ENCODE results near the gene CKAP5.

Gene CKAP5

DNA sequence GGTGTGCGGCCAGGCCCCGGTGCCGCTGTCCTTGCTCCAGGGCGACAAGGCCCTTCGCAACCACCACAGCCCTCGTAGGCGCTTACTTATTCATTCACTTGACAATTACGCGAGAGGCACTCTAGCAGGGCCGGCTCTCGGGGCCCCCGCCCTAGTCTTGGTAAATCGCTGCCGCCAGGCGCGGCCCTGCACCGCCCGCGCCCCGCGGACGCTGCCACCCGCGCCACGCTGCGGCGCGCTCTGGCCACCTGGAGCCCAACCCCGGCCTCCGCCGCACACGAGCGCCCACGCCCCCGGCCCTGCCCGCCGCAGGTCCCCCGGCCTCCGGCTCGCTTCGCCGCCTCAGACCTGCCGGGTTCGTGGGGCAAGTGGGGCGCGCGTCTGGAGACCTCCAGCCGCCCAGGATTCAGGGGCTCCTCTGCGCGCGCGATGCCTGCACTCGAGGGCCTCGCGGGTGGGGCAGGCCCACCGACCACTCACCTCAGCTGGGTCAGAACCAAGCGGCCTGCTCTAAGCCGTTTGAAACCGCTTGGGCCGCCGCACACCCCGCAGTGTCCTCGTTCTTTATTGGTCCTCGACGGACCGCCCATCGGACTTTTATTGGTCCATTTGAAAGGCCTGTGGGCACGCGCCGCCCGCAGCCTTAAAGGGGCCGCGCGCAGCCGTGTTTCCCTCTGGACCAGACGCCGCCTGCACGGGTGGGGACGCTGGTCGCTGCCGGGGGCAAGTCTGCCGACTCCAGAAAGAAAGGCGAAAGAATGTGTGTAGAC lies at the start of gene CKAP5:
Gene CKAP5, minus strand, starts transcription at position 541 of the 770 bp plus-strand sequence. CDS start 25,049 bp downstream, outside the sequence.
- peak; percentile 94 for DNase-seq

DNA sequence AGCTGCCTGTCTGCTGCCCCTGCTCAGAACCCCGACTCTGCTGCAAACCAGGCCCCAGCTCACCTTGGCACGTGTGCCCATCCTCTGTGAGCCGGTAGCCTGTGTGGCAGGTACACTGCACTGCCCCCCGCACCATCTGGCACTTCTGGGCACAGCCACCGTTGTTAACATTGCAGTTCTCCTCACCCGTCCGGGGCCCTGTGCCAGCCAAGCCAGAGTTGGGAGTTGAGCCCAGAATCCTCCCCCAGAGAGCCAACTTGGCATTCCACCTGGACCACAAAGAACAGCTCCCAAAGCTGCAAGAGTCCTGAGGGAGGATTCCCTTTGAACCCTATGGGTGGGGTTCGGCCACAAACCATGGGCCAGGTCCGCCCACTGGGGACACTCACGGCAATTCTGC lies 49.7 kb upstream of the CKAP5 start:
- DNase-seq: no peak

DNA sequence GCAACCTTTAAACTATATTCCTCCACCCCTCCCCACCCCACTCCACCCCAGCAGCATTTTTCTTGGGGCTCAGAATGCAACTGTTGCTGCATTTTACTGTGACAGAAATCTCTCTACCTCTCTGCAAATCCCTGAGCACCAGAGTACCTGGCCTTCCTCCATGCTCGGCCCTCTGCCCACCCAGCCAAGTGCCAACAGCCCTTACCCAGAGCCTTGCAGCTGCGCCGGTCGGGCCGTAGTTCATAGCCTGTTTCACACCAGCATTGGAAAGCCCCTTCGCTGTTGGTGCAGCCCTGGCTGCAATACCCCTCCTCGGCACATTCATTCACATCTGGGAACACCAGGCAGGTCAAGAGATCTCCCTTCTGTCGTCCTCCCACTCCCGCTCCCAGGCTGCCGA lies 48.9 kb upstream of the CKAP5 start:
- no peak for DNase-seq

DNA sequence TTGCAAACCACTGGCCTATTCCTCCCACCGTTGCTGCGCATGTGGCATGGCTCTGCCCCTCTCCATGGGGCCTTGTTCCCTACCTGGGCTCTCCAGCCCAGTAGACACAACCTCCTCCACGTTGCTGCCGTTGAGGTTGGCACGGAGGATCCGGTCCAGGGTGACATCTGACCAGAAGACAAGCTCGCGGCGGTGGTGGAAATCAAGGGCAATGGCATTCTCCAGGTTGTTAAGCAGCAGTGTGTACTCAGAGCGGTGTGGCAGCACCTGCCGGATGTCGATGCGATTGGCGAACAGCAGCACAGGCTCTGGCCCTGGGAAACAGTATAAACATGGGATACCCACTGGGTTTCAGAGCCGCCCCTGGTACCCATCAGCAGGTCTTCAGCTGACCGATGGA lies 48.4 kb upstream of the CKAP5 start:
- DNase-seq: no peak

DNA sequence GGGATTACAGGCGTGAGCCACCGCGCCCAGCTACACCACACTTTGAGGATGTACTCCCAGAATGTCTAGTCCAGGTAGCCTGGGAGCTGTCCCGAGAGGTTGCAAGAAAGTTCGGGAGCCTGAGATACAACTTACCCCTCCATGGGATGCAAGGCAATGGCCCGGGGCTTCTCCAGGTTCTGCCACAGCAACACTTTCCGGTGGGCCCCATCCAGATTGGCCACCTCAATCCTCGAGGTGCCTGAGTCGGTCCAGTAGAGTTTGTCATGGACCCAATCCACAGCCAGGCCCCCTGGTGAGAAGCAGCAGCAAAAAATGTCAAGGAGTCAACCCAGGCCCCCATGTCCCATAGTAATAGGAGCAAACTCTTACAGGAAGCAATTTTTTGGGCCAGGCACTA lies 46.8 kb upstream of the CKAP5 start:
- no peak for DNase-seq

DNA sequence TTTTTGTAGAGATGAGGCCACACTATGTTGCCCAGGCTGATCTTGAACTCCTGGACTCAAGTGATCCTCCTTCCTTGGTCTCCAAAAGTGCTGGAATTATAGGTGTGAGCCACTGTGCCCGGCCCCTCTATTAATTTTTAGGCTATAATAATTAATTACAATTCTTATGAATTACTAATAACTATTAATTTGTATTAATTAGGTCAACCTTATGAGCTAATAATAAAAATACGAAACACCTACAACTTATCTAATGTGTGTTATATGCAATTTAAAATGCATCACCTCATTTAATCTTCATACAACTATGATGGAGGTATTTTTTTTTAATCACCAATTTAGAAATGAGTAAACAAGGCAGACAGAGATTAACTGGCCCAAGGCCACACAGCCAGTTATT lies 46.0 kb upstream of the CKAP5 start:
- DNase-seq: no peak

DNA sequence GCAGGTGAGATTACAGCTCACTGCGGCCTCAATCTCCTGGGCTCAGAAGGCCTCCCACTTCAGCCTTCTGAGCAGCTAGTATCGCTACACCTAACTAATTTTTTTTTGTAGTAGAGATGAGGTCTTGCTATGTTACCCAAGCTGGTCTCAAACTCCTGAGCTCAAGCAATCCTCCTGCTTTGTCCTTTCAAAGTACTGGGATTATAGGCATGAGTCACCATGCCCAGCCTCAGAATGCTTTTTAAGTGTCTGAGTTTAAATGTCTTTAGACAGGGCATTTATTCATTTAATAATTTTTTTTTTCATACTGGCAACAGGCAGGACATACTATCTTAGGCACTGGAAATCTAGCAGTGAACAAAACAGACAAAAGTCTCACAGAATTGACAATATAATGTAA lies 44.6 kb upstream of the CKAP5 start:
- no peak for DNase-seq

DNA sequence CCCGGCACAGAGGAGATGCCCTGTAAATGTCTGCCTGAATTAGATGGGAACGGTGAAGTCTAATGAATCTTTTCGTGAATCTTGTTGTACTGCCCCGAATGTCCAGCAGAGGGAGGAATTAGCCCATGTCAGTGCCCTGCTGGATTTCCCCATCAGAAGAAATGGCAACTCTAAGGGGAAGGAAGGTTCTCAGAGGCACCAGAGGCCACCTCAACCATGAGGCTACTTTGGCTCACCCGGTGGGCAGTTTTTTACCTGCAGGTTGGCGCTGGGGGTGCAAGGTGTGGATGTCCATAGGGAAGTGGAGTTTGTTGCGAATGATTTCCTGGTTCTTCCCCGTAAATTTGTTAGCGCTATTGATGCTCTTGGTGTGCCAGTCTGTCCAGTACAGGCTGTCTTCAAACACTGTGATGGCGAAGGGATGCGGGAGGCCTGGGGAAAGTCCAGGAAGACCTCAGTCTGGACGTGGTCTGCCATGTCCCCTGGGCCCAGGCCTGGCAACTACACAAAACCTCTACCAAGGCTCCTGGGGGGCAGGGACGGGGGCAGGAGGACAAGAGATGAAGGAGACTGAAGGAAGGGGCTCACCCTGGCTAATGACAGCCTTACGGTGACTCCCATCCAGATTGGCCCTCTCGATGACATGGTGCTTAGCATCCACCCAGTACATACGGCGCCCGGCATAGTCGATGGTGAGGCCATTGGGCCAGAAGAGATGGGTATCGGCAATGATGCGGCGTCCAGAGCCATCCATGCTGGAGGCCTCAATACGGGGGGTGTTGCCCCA lies 43.8 kb upstream of the CKAP5 start:
- peak; percentile 75 for DNase-seq

DNA sequence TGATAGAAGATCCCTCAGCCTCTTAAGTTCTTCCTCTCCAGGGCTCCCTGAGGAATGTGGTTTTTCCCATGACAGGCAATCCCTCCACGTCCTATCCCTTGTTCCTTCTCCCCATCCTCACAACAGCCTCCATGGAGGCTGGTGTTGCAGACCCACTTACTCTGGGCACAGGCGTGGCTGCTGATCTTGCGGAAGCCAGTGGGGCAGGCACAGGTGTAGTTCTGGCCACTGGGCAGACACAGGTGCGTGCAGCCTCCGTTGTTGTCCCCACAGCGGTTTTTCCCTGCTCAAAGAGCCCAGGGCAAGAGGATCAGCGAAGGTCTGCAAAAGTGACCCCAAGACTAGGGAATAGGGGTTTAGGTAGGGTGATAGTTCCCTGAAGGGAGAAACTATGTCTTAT lies 43.2 kb upstream of the CKAP5 start:
- DNase-seq: no peak

DNA sequence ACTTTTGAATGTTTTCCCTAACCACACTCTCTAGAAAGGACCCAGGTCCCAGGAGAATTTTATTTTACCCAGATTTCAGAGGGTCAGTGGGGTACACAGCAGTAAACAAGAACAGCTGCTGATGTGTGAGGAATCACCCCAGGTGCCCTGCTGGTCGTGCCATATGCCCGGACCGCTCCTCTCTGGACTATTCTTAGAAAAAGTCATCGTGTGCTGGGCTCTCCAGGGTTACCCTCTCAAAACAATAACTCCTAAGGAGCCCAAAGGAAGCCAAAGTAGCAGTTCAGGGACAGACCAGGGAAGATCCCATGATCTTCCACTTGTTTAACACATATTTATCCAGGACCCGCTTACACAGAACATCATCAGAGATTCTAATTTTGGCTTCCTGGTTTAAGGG lies 42.6 kb upstream of the CKAP5 start:
- no peak for DNase-seq

DNA sequence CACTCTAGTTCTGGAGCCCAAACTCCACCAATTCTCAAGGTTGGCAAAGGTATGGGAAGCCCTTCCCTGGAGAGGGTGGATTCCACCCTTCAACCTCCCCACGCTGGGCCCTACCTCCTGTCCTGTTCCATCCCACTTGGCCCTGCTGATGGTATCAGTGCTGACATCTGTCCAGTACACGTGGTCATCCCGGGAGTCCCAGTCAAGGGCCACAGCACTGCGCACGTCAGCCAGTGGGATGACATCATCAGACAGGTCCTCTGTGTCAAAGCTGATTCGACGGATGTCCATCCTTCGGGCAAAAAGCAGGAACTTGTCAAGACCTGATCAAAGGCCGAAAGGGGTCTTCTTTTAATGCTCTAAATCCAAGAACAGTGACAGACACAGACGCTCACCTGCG lies 40.1 kb upstream of the CKAP5 start:
- no peak for DNase-seq

DNA sequence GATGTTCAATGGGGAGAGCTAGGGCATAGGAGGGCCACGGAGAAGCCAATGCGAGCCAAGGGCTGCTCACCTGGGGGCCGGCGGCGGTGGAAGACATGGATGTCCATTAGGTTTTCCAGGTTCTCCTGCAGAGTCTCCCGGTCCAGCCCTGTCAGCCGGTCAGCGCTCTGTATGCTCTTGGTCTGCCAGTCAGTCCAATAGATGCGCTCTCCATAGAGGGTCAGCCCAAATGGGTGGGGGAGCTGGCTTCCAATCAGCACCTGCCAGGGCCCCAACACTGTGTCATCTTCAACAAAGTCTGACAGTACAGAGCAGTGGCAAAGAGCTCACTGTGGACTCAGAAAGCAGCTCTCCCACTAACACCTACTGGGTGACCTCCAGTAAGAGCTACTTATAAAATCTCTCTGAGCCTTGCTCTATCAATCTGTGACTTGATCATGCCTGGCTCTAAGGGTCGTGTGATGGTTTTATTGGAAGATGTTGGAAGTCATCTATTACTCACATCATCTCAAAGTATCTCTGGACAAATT lies 33.0 kb upstream of the CKAP5 start:
- DNase-seq: no peak

DNA sequence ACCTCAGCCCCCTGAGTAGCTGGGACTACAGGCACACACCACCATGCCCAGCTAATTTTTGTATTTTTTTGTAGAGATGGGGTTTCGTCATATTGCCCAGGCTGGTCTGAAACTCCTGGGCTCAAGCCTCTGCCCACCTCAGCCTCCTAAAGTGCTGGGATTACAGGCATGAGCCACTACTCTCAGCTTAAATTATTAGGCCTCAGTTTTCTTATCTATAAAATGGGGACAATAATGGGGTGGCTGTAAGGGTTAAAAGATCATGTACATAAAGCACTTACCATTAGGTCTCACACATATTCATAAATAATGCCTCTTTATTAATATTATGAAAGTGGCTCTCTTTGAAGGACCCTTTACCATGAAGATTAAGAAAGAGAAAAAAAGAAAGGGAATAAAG lies 31.5 kb upstream of the CKAP5 start:
- no peak for DNase-seq

DNA sequence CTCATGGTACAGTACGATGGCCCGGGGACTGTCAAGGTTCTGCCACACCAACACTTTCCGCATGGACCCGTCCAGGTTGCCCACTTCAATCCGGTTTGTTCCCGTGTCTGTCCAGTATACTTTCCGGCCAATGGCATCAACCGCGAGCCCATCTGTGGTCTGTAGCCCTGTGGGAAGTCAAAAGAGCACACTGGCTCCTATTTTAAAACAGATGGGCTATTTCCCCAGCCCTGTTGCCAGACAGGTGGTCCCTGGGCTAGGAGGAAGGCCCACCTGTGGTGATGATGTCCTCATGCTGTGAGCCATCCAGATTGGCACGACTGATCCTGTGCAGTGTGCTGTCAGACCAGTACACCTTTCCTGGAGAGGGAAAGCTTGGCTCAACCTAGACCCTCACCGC lies 30.4 kb upstream of the CKAP5 start:
- no peak for DNase-seq

DNA sequence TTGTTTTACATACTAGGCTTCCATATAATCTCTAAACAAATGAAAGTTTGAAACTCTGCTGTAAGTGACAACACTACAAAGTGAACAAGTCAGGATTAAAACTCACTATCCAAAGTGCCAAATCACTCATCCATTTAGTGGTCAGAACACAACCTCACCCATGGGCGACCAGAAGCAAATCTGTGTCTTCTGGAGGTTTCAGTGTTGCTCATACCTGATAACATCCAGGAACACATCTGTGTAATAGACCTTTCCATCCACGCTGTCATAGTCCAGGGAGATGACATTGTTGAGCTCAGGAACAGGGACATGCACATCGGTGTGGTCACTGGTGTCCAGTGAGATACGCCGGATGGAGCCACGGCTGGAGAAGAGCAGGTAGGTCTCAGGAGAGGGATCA lies 28.5 kb upstream of the CKAP5 start:
- DNase-seq: no peak

DNA sequence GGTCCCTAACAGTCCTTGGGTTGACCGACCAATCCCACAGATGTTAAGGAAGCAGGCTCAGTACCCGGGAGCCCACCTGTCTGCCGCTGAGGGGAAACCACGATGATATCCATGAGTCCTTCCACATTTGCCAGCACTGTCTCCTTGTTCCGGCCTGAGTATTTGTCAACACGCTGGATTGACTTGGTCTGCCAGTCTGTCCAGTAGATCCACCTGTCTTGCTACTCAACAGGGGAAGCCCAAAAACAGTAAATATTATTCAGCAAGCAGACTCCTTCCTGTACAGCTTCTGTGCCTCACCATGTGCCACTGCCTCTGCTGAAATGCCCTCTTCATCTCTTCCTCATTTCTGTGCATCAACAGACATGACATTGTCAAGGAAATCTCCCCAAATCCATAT lies 22.8 kb upstream of the CKAP5 start:
- no peak for DNase-seq

DNA sequence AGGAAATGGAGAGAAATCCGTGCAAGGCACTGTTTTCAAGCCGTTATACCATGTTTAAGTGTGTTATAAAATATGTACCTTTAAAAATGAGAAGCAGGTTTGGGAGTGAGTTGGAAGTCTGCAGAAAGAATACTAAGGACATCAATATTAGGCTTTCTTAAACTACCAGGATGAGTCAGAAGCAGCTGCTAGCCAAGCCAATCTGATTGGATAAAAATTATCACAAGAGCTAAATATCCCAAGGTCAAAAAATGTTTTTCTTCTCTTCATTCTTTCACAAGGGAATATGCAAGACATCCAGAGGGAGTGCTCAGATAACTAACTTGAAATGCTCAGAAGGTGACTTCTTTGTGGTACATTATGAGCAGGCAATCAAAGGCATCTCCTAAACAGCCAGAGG lies 19.3 kb upstream of the CKAP5 start:
- DNase-seq: no peak

DNA sequence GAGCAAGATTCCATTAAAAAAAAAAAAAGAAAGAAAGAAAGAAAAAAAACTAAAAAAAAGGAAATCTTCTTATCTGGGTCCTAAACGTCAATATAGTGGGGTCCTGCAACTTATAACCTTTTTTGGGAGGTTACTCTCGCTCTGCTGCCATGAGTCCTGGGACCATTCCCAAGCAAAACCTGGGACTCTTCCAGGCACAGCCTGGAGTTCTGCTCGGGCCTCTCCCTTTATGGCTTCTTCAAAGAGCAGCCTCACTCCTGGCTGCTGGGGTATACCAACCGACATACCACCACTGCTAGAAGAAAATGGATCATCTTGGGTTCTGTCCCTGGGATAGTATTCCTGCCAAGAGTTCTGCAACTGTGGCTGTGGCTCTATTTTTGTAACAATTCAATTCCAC lies 14.1 kb upstream of the CKAP5 start:
- DNase-seq: no peak

DNA sequence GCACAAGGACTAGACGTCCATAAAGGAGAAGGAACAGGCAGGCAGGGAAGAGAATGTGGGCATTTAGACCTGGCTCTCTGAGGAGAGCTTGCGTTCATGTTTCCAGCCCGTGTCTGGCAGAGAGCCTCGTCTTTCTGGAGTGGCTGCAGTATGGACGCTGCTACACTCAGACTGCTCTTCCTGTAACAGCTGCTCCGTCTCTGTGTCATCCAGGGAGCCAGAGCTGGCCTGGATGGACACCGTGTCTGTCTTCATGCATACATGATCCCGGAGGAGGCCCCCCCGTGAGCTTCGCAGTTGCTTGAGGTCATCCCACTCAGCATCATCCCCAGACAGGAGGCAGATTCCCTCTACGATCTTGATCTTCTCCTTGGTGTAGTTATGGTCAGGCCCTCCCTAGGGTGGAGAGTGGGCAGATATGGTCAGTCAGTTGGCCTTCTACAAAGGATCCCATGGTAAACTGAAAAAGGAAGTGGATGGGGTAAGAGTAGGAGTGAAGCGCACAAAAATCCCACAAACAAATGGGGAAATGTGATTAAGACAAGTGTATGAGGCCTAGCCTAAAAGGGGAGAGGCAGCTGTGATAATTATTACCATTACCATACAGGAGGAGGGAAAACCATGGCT lies 13.0 kb upstream of the CKAP5 start:
- DNase-seq: no peak

DNA sequence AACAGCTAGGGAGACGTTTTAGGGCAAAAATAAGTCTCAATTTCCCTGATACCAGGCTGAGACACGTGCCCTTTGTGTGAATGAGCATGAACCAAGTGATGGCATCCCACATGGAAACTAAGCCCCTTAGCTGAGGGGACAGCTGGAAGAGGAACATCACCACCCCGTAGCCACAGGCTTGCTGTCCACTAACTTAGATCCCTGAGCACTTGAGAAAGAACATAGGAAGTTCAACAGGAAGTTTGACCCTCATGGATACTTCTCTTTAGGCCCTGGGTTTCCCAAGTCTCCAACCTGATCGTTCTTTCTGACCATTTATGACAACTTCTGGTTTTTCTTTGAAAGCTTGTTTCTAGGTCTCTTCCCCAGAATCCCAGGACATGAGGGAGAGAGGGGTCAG lies 11.6 kb upstream of the CKAP5 start:
- DNase-seq: no peak

DNA sequence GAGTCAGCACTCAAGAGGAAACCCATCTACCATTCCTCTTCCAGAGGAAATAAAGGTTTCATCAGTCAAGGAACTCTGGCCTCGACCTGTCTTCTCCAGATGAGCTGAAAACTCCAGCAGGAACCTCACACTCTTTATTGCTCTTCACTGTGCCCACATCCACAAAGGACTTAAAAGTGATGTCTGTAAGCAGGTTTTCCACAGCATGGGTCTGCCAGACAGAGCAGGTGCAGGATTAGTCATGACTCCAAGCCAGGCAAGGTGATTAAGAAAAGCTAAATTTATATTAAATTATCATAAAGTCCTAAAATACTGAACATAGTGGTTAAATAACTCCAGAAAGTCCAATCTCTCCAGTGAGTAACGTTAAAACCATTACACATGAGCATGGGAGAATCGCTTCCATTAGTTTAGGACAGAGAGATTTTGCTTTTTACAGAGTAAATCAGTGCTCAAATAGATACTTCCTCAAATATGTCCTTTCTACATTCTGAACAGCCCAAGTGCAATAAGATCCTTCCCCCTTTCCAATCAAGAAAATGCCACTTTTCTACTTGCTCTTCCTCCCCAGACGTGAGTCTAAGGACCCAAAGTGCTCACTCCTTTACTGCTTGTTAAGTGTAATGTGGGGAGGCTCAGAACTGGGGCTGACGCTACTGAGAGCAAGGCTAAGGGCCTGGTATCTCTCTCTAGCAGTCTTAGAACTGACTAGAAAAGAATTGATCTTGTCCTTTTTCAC lies 10.7 kb upstream of the CKAP5 start:
- DNase-seq: no peak

DNA sequence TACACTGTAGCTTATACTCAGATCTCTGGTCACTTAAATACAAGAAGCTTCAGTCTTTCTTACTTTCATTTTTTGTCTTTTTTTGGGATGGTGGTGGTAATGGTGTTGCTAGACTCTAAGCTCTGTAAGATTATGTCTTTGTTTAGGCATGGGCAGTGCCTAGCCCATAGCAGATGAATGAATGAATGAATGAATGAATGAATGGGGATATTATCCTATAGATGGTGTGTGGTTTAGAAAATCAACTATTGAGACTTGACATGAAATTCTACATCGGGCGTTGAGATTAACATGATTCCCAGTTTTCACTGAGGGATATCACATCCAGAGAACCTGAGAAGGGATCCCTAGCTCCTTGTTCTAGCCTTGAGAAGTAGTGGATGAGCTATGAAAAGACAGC lies 9.8 kb upstream of the CKAP5 start:
- no peak for DNase-seq

DNA sequence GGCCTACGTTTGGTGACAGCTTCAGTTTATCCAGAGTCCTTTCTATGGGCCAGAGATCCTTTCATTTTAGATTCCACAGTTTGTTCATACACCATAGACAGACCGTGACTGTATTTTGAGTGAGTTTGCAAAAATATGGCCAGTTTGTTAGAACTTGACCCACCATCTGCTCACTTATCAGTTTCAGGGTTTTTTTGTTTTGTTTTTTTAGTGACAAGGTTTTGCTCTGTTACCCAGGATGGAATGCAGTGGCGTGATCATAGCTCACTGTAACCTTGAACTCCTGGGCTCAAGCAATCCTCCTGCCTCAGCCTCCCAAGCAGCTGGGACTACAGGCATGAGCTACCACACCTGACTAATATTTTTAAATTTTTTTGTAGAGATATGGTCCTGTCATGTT lies 9.1 kb upstream of the CKAP5 start:
- DNase-seq: no peak
